Hepatocyte (in vitro differentiated cells): ENCODE measurements around the gene ILRUN.

Experiments
- CTCF ChIP-seq: fragments of 200-600 bp; sonication (generic); IDR thresholded peaks from 2 replicates; pipeline ENCODE4 v1.5.1; 2016; ENCODE audit warnings: antibody characterized with exemption, mild to moderate bottlenecking; ENCODE audit not compliant: poor library complexity
- EZH2phosphoT487 ChIP-seq: fragments of 200-600 bp; sonication (generic); IDR thresholded peaks from one replicate; pipeline ENCODE4 v1.6.1; 2018; ENCODE audit warnings: antibody characterized with exemption, mild to moderate bottlenecking, low read depth, moderate library complexity; ENCODE audit not compliant: unreplicated experiment, severe bottlenecking

- no peak for TF ChIP-seq CTCF
- TF ChIP-seq EZH2phosphoT487, result no peak
Measured at GRCh38 chr6:34665019-34665418, 31.5 kb downstream of the ILRUN start.
